GM06990 (cell line): ENCODE results near the gene LMF1.
"Not testable (repeated sequence)": the region's sequence is repeated elsewhere in the genome, so short reads cannot be mapped to it uniquely, and the experiment has no call there.

Experiments
- DNase-seq: peaks from one replicate; pipeline ENCODE4 v3.0.0-alpha.2; 2011; ENCODE audit not compliant: insufficient read length; ENCODE audit errors: extremely low read depth
- H3K27me3 ChIP-seq: replicated peaks from 2 replicates; pipeline ENCODE4 v1.6.0; 2011; ENCODE audit warnings: low read length; ENCODE audit not compliant: control insufficient read depth, insufficient read depth
- H3K36me3 ChIP-seq: 2 replicates; pipeline ENCODE4 v1.5.1; 2011; ENCODE audit warnings: low read length; ENCODE audit not compliant: control insufficient read depth, insufficient read depth
- H3K4me3 ChIP-seq: replicated peaks from 2 replicates; pipeline ENCODE4 v1.5.1; 2011; ENCODE audit warnings: low read depth, mild to moderate bottlenecking, control low read depth, low read length
- CTCF ChIP-seq: IDR thresholded peaks from 2 replicates; pipeline ENCODE4 v1.5.1; 2011; ENCODE audit warnings: low read length, control low read depth, mild to moderate bottlenecking, inconsistent platforms; ENCODE audit not compliant: insufficient read depth, poor library complexity, severe bottlenecking

Gene LMF1

DNA sequence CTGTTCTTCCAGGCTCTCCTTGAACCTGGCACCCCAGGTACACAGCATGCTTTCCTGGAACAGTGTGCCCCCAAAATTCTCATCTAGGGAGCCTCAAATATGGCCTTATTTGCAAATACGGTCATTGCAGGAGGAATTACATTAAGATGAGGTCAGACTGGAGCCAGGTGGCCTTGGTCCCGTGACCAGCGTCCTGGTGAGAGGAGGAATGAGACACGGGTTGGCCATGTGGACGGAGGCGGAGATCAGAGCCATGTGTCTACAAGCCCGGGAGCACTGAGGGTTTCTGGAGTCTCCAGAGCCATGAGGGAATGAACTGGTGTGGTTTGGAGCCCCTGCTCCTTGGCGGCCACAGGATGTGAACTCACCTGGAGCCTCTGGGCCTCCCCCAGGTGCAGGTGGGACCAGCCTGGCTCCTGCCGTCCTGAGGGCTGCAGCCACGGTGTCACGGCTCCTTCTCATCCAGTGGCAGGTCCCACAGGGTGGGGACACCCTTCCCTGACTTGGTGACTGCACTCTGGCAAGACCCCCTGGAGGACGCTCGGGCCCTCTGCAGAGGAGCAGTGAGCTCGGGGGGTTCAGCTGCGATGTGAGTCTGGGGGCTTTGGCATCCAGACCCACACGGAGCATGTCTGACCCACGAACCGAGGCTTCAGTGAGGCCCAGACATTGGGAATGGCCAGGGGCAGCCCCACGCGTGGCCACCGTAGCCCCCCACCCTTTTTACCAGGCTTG, 148.4 kb downstream of the LMF1 start:
- TF ChIP-seq CTCF = no peak
- no peaks in the 10 kb centered on the region for H3K36me3 ChIP-seq
- no peak for DNase-seq
- H3K4me3 ChIP-seq = no peak overlapping the region
- H3K27me3 ChIP-seq = no peaks in the 10 kb centered on the region

DNA sequence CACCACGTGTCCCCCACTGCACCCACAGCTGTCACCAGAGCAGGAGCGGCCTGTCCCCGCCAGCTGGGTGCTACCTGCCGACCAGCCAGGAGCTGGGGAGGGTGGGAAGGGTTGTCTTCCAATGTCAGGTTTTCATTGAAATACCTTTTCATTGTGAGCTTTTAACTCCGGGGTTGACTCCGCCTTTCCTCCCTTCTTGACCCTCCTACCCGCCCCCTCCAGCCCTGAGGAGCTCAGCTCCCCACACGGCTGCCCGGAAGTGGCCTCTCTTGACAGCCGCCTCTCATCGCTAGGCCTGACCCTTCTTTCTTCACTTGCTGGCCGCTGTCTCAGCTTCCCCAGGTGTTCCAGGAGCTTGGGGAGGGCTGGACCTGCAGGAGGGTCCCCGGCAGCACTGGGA, 149.0 kb downstream of the LMF1 start:
- DNase-seq = no peak
- Histone ChIP-seq H3K36me3 (no peaks in the 10 kb centered on the region), H3K4me3 (no peak overlapping the region), H3K27me3 (no peaks in the 10 kb centered on the region)
- TF ChIP-seq CTCF = no peak

GRCh38 chr16:820748-821147, 150.0 kb downstream of the LMF1 start:
- Histone ChIP-seq H3K27me3 (no peaks in the 10 kb centered on the region), H3K4me3 (no peak overlapping the region), H3K36me3 (no peaks in the 10 kb centered on the region)
- no peak for TF ChIP-seq CTCF
- DNase-seq = no peak

- DNase-seq, H3K36me3 ChIP-seq, H3K4me3 ChIP-seq, H3K27me3 ChIP-seq: not testable (repeated sequence)
These were observed 150.8 kb downstream of the LMF1 start for GRCh38 chr16:820044-820408.

DNA sequence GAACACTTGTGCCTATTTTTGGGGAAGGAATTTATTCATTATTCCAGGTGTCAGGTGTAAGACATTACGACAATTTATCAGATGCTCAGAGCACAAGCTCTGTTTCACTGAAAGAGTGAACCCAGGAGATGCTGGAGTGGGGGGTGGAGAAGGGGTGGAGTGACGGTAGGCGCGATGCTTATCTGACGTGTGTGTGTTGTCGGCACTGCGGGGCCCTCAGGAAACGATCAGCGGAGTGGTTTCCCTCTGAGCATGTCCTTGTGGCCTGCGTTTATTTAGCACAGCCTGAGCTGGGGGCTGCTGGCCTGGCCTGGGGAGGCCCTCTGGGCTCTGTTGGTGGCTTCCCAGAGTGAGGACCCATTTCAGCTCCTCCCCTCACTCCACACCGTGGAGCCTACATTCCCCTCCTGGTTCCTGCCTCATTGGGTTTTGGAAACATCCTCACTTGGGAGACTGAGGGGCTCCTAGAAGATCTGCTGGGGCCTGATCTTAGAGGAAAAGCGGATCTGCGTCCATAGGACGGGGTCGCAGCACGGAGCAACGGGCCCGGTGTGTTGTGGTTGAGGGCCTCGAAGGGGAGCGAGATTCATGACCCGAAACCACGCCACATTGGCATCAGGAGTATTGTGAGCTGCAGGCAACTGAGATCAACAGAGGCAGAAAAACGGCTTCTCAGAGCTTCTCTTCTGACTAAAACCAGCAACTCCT, 151.3 kb downstream of the LMF1 start:
- Histone ChIP-seq H3K4me3 (no peak overlapping the region), H3K36me3 (no peaks in the 10 kb centered on the region), H3K27me3 (no peaks in the 10 kb centered on the region)
- TF ChIP-seq CTCF = no peak
- DNase-seq = no peak

- no peaks in the 10 kb centered on the region for H3K27me3 ChIP-seq
- no peak for DNase-seq
- H3K4me3 ChIP-seq = no peak overlapping the region
- H3K36me3 ChIP-seq = no peaks in the 10 kb centered on the region
- TF ChIP-seq CTCF = no peak
These were observed 152.2 kb downstream of the LMF1 start for GRCh38 chr16:818592-818991.
